Measurements from ENCODE around the gene ITPK1.

GRCh38 chr14:93156693-93157369, 41.1 kb upstream of the ITPK1 start:
- TF ChIP-seq CTCF (IDR thresholded peaks at IDR 0.05) = no peak
- TF ChIP-seq POLR2A (IDR thresholded peaks at IDR 0.05) = no peak
